Cardiac fibroblast (primary cell): ENCODE measurements around the gene PPP5C.

ENCODE experiments used
- DNase-seq, 2 donors: peaks; one replicate each; pipeline versions ENCODE4 v3.0.0 to v3.0.0-alpha.2; 2010; ENCODE audit warnings: low read depth in 2 of 2
- H3K4me3 ChIP-seq, 2 donors: replicated peaks in 1 of 2; 1 replicate in 1 of 2; 2 replicates in 1 of 2; pipeline ENCODE4 v1.5.1; 2011; ENCODE audit warnings: low read depth in 2 of 2, low read length in 2 of 2, mild to moderate bottlenecking in 2 of 2, moderate library complexity in 1 of 2
- CTCF ChIP-seq: IDR thresholded peaks from one replicate; pipeline ENCODE4 v1.5.1; 2011; ENCODE audit warnings: low read depth, mild to moderate bottlenecking, low read length, inconsistent platforms

Gene PPP5C

GRCh38 chr19:46390121-46390858 is 43.4 kb downstream of the PPP5C start:
- DNase-seq = no peak
- H3K4me3 ChIP-seq = no peak overlapping the region
- no peak for TF ChIP-seq CTCF

- H3K4me3 ChIP-seq = no peak overlapping the region
- DNase-seq = no peak
- no peak for TF ChIP-seq CTCF
These were observed 44.0 kb downstream of the PPP5C start for GRCh38 chr19:46390866-46391265.

GRCh38 chr19:46391296-46392251 is 44.7 kb downstream of the PPP5C start:
- TF ChIP-seq CTCF = no peak
- no peak overlapping the region for H3K4me3 ChIP-seq
- DNase-seq = no peak

GRCh38 chr19:46392252-46392801 is 45.4 kb downstream of the PPP5C start:
- H3K4me3 ChIP-seq = no peak overlapping the region
- TF ChIP-seq CTCF = no peak
- peak; percentile 63 to 78 for DNase-seq

GRCh38 chr19:46392837-46393236 is 46.0 kb downstream of the PPP5C start:
- no peak for DNase-seq
- no peak for TF ChIP-seq CTCF
- H3K4me3 ChIP-seq = no peak overlapping the region

GRCh38 chr19:46393456-46394401 is 46.8 kb downstream of the PPP5C start:
- H3K4me3 ChIP-seq = no peak overlapping the region
- DNase-seq = no peak
- TF ChIP-seq CTCF = no peak
